Measurements from ENCODE around the gene TBX4. TPM values are rescaled to one million over a fixed set of nuclear protein-coding genes. Genes with fewer than 3 reads are reported as not detected.
A peak's percentile ranks its signal among the peaks of the same experiment; 100 is the strongest.
"Not testable (repeated sequence)": the region's sequence is repeated elsewhere in the genome, so short reads cannot be mapped to it uniquely, and the experiment has no call there.

Gene TBX4
- polyA plus RNA-seq, 4 donors = 16.8 TPM; not detected in 3

DNA sequence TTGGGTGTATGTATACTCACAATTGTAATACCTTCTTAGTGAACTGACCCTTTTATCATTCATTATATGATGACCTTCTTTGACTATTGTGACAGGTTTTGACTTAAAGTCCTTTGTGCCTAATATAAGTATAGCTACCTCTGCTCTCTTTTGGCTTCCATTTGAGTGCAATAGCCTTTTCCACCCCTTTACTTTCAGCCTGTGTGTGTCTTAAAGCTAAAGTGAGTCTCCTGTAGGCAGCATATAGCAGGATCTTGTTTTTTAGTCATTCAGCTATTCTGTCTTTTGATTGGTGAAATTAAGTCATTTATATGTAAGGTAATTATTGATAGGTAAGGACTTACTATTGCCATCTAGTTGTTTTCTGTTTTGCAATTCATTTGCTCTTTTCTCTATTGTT is 15.9 kb upstream of the TBX4 start:
- FAIRE-seq = no peak

DNA sequence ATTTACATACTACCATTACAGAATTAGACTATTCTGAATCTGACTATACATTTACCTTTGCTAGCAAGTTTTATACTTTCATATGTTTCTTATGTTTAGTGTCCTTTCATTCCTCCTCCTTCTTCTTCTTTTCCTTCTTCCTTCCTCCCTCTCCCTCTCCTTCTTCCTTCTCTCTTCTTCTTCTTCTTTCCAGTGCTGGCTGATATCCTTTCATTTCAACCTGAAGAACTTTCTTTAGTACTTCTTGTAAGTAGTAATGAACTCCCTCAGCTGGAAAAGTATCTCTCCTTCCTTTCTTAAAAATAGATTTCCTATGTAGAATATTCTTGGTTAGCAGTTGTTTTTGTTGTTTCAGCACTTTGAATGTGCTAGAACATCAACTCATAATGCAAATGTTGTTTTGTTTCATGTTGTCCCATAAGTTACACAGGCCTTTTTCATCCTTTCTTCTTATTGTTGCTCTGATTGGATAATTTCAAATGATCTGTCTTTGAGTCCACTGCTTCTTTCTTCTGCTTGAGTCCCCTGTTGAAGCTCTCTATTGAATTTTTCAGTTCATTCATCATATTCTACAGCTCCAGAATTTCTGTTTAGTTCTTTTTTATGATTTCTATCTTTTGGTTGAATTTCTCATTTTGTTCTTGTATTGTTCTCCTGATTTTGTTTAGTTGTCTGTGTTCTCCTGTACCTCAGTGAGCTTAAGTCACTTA is 15.1 kb upstream of the TBX4 start:
- Histone ChIP-seq H3K9me3 (ENCODE audit: control insufficient read depth in 2 of 2, insufficient read depth in 1 of 2, low read depth in 1 of 2, low read length in 1 of 2) (peaks cover 0 to 15% of the 10 kb centered on the region in 2 donors), H3K4me1 (ENCODE audit: control insufficient read depth in 3 of 3, insufficient read depth in 2 of 3, low read depth in 1 of 3, low read length in 2 of 3) (peaks cover 0 to 2% (median 0%) of the 10 kb centered on the region in 3 donors), H3K36me3 (ENCODE audit: control insufficient read depth in 3 of 3, insufficient read depth in 2 of 3, low read depth in 1 of 3, low read length in 3 of 3) (no peaks in the 10 kb centered on the region), H3K27me3 (ENCODE audit: control insufficient read depth in 3 of 3, insufficient read depth in 3 of 3, low read length in 3 of 3) (peaks cover 0 to 14% (median 4%) of the 10 kb centered on the region in 3 donors), H3K4me3 (ENCODE audit: low read depth in 1 of 3, low read length in 3 of 3) (no peak overlapping the region), H3K27ac (ENCODE audit: low read depth in 1 of 3, low read length in 2 of 3) (no peak overlapping the region)
- no peak for DNase-seq
- no peak for FAIRE-seq

More for the DNA sequence above, 15.9 kb upstream of the TBX4 start:
- no peak overlapping the region for H3K27ac ChIP-seq (ENCODE audit: low read depth in 1 of 3, low read length in 2 of 3)
- H3K36me3 ChIP-seq (ENCODE audit: control insufficient read depth in 3 of 3, insufficient read depth in 2 of 3, low read depth in 1 of 3, low read length in 3 of 3) = no peaks in the 10 kb centered on the region
- H3K4me3 ChIP-seq (ENCODE audit: low read depth in 1 of 3, low read length in 3 of 3) = no peak overlapping the region
- DNase-seq = no peak
- H3K27me3 ChIP-seq (ENCODE audit: control insufficient read depth in 3 of 3, insufficient read depth in 3 of 3, low read length in 3 of 3) = peaks cover 0 to 14% (median 4%) of the 10 kb centered on the region in 3 donors
- H3K4me1 ChIP-seq (ENCODE audit: control insufficient read depth in 3 of 3, insufficient read depth in 2 of 3, low read depth in 1 of 3, low read length in 2 of 3) = no peaks in the 10 kb centered on the region
- H3K9me3 ChIP-seq (ENCODE audit: control insufficient read depth in 2 of 2, insufficient read depth in 1 of 2, low read depth in 1 of 2, low read length in 1 of 2) = peaks cover 0 to 15% of the 10 kb centered on the region in 2 donors

DNA sequence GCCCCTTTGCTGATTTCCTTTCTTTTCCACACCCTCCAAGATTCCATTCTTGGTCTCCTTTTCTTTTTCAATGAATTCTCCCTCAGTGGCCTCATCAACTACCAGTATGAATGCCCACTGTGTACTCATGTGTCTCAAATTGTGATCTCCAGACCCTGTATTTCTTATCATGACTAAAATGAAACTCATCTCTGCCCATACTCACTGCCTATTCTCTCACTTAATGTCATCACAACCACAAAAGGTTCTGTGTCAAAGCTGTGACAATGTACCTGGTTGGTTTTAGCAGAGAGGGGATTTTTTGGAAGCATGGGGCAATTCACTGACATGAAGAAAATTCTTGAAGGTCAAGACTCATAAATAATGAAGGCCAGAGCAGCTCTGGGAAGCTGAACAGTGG is 11.5 kb upstream of the TBX4 start:
- no peak overlapping the region for H3K27ac ChIP-seq (ENCODE audit: low read depth in 1 of 3, low read length in 2 of 3)
- no peaks in the 10 kb centered on the region for H3K36me3 ChIP-seq (ENCODE audit: control insufficient read depth in 3 of 3, insufficient read depth in 2 of 3, low read depth in 1 of 3, low read length in 3 of 3)
- H3K4me3 ChIP-seq (ENCODE audit: low read depth in 1 of 3, low read length in 3 of 3) = no peak overlapping the region
- peaks cover 0 to 15% of the 10 kb centered on the region in 2 donors for H3K9me3 ChIP-seq (ENCODE audit: control insufficient read depth in 2 of 2, insufficient read depth in 1 of 2, low read depth in 1 of 2, low read length in 1 of 2)
- no peak for FAIRE-seq
- peaks cover 0 to 11% (median 8%) of the 10 kb centered on the region in 3 donors for H3K27me3 ChIP-seq (ENCODE audit: control insufficient read depth in 3 of 3, insufficient read depth in 3 of 3, low read length in 3 of 3)
- DNase-seq = no peak
- peaks cover 0 to 16% (median 0%) of the 10 kb centered on the region in 3 donors for H3K4me1 ChIP-seq (ENCODE audit: control insufficient read depth in 3 of 3, insufficient read depth in 2 of 3, low read depth in 1 of 3, low read length in 2 of 3)

DNA sequence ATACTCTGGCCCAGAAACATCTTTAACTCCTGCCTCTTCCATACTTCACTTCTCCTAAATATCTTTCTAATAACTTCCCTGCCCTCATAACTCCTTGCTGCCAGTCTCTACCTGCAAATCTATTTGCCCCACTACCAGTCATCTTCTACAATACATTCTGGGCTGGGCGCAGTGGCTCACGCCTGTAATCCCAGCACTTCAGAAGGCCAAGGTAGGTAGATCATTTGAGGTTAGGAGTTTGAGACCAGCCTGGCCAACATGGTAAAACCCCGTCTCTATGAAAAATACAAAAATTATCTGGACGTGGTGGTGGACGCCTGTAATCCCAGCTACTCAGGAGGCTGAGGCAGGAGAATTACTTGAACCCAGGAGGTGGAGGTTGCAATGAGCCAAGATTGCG is 10.7 kb upstream of the TBX4 start:
- not testable (repeated sequence) for H3K4me3 ChIP-seq (ENCODE audit: low read depth in 1 of 3, low read length in 3 of 3); H3K36me3 ChIP-seq (ENCODE audit: control insufficient read depth in 3 of 3, insufficient read depth in 2 of 3, low read depth in 1 of 3, low read length in 3 of 3); H3K27ac ChIP-seq (ENCODE audit: low read depth in 1 of 3, low read length in 2 of 3); DNase-seq; FAIRE-seq
- H3K27me3 ChIP-seq (ENCODE audit: control insufficient read depth in 3 of 3, insufficient read depth in 3 of 3, low read length in 3 of 3) = peaks cover 0 to 11% (median 8%) of the 10 kb centered on the region in 3 donors
- 93 to 99% (median 96%) methylated on average over 6 of the region's 6 CpGs for WGBS, 3 donors
- peaks cover 0 to 16% (median 0%) of the 10 kb centered on the region in 3 donors for H3K4me1 ChIP-seq (ENCODE audit: control insufficient read depth in 3 of 3, insufficient read depth in 2 of 3, low read depth in 1 of 3, low read length in 2 of 3)
- H3K9me3 ChIP-seq (ENCODE audit: control insufficient read depth in 2 of 2, insufficient read depth in 1 of 2, low read depth in 1 of 2, low read length in 1 of 2) = peaks cover 0 to 15% of the 10 kb centered on the region in 2 donors

DNA sequence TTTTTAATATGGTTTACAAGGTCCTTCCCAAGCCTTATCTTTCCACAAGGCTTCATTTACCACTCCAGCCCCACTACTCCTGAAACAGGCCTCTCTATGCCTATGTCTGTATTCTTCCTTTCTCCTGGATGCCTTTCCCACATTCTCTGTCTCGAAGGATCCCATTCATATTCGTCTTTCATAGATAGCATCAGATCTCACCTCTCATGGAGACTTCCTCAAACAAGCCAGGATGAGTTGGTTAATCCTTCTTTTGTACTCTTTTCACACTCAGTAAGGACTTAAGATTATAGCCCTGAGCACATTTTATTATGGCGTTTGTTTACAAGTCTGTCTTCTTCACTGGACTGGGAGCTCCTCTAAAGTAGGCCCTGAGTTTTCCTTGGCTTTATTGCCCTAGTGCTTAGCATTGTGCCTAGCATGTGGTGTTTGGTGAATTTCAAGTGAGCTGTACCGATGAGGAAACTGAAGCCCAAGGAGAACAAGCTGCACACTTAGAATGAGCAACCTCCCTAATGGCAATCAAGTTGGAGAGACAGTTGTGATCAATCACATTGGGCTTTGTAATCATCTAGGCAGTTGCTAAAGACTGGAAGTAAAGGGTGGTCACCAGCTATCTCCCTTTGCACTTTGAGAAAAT is 10.0 kb upstream of the TBX4 start:
- FAIRE-seq = no peak
- H3K4me3 ChIP-seq (ENCODE audit: low read depth in 1 of 3, low read length in 3 of 3) = no peak overlapping the region
- WGBS, 3 donors = 71 to 82% (median 76%) methylated on average over 4 of the region's 4 CpGs
- DNase-seq = no peak
- H3K9me3 ChIP-seq (ENCODE audit: control insufficient read depth in 2 of 2, insufficient read depth in 1 of 2, low read depth in 1 of 2, low read length in 1 of 2) = peaks cover 0 to 15% of the 10 kb centered on the region in 2 donors
- peaks cover 0 to 14% (median 11%) of the 10 kb centered on the region in 3 donors for H3K27me3 ChIP-seq (ENCODE audit: control insufficient read depth in 3 of 3, insufficient read depth in 3 of 3, low read length in 3 of 3)
- no peaks in the 10 kb centered on the region for H3K36me3 ChIP-seq (ENCODE audit: control insufficient read depth in 3 of 3, insufficient read depth in 2 of 3, low read depth in 1 of 3, low read length in 3 of 3)
- H3K4me1 ChIP-seq (ENCODE audit: control insufficient read depth in 3 of 3, insufficient read depth in 2 of 3, low read depth in 1 of 3, low read length in 2 of 3) = peaks cover 0 to 16% (median 0%) of the 10 kb centered on the region in 3 donors
- peak overlapping the region in 1 of 3 donors; percentile 66 for H3K27ac ChIP-seq (ENCODE audit: low read depth in 1 of 3, low read length in 2 of 3)

DNA sequence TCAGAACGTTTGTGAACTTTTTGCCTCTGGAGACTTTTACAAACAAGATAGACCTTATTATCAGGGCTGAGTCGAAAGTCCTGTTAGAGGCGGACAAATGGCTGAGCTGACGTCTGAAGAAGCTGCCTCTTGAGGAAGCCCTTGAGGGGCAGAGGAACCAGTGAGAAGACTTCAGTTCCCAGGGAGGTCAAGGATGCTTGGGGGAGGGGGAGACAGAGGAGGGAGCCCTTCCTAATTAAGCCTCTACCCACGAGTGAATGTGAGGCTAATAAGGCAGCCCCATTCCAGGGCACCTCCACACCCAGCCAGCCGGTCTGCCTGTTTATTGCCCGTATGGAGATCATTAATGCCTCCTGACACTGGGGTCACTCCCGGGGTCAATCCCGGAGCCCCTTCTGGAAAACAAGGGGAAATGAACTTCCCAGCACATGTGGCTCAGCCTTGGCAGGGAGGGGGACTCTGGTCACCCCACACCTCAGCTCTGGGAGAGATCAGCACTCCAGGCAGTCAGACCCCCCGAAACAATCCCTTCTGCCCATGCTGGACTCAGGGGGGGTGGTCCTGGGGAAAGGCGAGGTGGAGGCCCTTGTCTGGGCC is 9.2 kb upstream of the TBX4 start:
- Histone ChIP-seq H3K4me3 (ENCODE audit: low read depth in 1 of 3, low read length in 3 of 3) (no peak overlapping the region), H3K36me3 (ENCODE audit: control insufficient read depth in 3 of 3, insufficient read depth in 2 of 3, low read depth in 1 of 3, low read length in 3 of 3) (no peaks in the 10 kb centered on the region), H3K27me3 (ENCODE audit: control insufficient read depth in 3 of 3, insufficient read depth in 3 of 3, low read length in 3 of 3) (peaks cover 0 to 15% (median 15%) of the 10 kb centered on the region in 3 donors), H3K4me1 (ENCODE audit: control insufficient read depth in 3 of 3, insufficient read depth in 2 of 3, low read depth in 1 of 3, low read length in 2 of 3) (peaks cover 0 to 16% (median 0%) of the 10 kb centered on the region in 3 donors), H3K27ac (ENCODE audit: low read depth in 1 of 3, low read length in 2 of 3) (peak overlapping the region in 1 of 3 donors; percentile 66), H3K9me3 (ENCODE audit: control insufficient read depth in 2 of 2, insufficient read depth in 1 of 2, low read depth in 1 of 2, low read length in 1 of 2) (peaks cover 0 to 12% of the 10 kb centered on the region in 2 donors)
- WGBS, 3 donors = 22 to 50% (median 43%) methylated on average over 11 of the region's 11 CpGs
- DNase-seq (peak; percentile 66 to 84), FAIRE-seq (no peak)

DNA sequence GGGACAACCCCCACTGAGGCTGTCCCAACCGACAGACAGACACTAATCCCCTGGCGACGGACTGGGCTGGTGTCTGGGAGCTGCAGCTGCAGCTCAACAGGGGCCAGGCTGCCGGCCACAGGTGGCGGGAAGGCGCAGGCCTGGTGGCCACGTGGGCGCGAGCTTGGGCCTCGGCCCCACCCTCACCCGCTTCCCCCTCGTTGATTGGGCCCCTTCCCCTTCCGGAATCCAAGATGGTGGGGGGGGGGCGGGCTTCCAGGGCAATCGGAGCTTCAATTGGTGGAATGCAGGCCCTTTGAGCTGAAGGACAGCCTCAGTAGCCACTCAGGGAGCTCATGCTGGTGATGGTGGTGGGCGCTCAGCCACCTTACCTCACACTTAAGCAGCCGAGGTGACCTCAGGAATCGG is 8.7 kb upstream of the TBX4 start:
- no peak overlapping the region for H3K4me3 ChIP-seq (ENCODE audit: low read depth in 1 of 3, low read length in 3 of 3)
- FAIRE-seq (no peak), DNase-seq (no peak)
- H3K27me3 ChIP-seq (ENCODE audit: control insufficient read depth in 3 of 3, insufficient read depth in 3 of 3, low read length in 3 of 3) = peaks cover 0 to 17% (median 10%) of the 10 kb centered on the region in 3 donors
- peaks cover 0 to 16% (median 0%) of the 10 kb centered on the region in 3 donors for H3K4me1 ChIP-seq (ENCODE audit: control insufficient read depth in 3 of 3, insufficient read depth in 2 of 3, low read depth in 1 of 3, low read length in 2 of 3)
- H3K36me3 ChIP-seq (ENCODE audit: control insufficient read depth in 3 of 3, insufficient read depth in 2 of 3, low read depth in 1 of 3, low read length in 3 of 3) = no peaks in the 10 kb centered on the region
- no peak overlapping the region for H3K27ac ChIP-seq (ENCODE audit: low read depth in 1 of 3, low read length in 2 of 3)
- WGBS, 3 donors = 88 to 90% (median 89%) methylated on average over 16 to 18 of the region's 18 CpGs
- H3K9me3 ChIP-seq (ENCODE audit: control insufficient read depth in 2 of 2, insufficient read depth in 1 of 2, low read depth in 1 of 2, low read length in 1 of 2) = peaks cover 0 to 7% of the 10 kb centered on the region in 2 donors

DNA sequence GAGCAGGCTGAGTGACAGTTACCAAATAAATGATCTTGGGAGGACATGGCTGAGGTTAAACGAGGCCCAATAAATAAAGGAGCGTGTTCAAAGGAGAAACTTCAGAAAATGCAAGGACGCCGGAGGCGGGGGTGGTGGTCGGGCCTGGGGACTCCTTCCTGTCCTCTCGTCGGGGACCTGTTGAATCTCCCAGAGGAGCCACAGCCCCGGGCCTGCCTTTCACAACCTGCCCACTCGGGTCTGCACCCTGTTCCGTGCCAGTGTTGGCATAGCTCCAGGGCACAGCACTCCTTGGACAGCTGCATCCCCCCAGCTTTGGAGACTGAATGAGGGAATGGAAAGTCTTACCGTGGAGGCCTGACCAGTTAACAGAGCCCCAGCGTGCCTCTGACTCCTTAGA is 8.1 kb upstream of the TBX4 start:
- Histone ChIP-seq H3K27me3 (ENCODE audit: control insufficient read depth in 3 of 3, insufficient read depth in 3 of 3, low read length in 3 of 3) (peaks cover 0 to 19% (median 10%) of the 10 kb centered on the region in 3 donors), H3K4me1 (ENCODE audit: control insufficient read depth in 3 of 3, insufficient read depth in 2 of 3, low read depth in 1 of 3, low read length in 2 of 3) (peaks cover 0 to 16% (median 0%) of the 10 kb centered on the region in 3 donors), H3K27ac (ENCODE audit: low read depth in 1 of 3, low read length in 2 of 3) (no peak overlapping the region), H3K36me3 (ENCODE audit: control insufficient read depth in 3 of 3, insufficient read depth in 2 of 3, low read depth in 1 of 3, low read length in 3 of 3) (no peaks in the 10 kb centered on the region), H3K4me3 (ENCODE audit: low read depth in 1 of 3, low read length in 3 of 3) (no peak overlapping the region), H3K9me3 (ENCODE audit: control insufficient read depth in 2 of 2, insufficient read depth in 1 of 2, low read depth in 1 of 2, low read length in 1 of 2) (peaks cover 0 to 6% of the 10 kb centered on the region in 2 donors)
- no peak for FAIRE-seq
- DNase-seq = no peak
- 82 to 88% (median 84%) methylated on average over 13 of the region's 13 CpGs for WGBS, 3 donors

Data from small intestine (tissue), 7 donors.